Measurements from ENCODE around the gene STN1. TPM values are rescaled to one million over a fixed set of nuclear protein-coding genes. Genes with fewer than 3 reads are reported as not detected.
A peak's percentile ranks its signal among the peaks of the same experiment; 100 is the strongest.

Gene STN1, protein sequence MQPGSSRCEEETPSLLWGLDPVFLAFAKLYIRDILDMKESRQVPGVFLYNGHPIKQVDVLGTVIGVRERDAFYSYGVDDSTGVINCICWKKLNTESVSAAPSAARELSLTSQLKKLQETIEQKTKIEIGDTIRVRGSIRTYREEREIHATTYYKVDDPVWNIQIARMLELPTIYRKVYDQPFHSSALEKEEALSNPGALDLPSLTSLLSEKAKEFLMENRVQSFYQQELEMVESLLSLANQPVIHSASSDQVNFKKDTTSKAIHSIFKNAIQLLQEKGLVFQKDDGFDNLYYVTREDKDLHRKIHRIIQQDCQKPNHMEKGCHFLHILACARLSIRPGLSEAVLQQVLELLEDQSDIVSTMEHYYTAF
- 10 to 100 TPM; 16.6 to 18.3 TPM for total RNA-seq

DNA sequence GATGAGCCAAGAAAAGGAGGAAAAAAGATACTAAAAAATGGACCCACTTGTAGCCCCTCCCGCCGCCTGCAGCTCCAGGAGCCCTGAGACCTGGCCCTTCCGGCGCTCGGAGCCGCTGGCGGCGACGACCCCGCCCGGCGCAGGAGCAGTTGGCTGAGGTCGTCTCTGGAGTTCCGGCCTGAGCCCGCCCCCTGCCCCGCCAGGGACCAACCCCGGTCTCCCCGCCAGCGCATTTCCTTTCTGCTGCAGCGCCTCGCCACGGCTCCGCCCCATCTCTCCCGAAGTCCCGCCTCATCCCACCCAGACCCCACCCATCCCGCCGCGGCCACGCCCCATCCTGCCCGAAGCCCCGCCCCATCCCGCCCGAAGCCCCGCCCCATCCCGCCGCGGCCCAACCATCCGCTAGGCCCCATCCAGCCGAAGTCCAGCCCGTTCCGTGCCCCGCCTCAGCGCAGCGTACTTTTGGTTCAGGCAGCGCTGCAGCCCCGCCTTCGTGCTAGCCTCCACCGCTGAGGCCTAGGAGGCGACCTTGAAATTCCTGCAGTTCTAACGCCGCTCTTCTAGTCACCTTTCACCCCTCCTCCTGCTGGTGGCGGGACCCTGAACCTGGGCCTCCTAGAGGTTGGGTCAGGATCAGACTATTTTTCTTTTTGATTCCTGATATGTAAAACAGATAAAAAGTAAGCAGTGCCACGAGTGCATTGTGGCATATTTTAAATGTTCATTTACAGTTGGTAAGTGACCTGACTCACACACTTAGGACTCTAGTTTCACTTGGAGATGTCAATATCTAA lies at the start of gene STN1:
Gene STN1 (minus strand): TSS at position 132 of the 794 bp plus-strand sequence. CDS start 590 bp downstream, outside the sequence.
- TF ChIP-seq, protein P1, sequence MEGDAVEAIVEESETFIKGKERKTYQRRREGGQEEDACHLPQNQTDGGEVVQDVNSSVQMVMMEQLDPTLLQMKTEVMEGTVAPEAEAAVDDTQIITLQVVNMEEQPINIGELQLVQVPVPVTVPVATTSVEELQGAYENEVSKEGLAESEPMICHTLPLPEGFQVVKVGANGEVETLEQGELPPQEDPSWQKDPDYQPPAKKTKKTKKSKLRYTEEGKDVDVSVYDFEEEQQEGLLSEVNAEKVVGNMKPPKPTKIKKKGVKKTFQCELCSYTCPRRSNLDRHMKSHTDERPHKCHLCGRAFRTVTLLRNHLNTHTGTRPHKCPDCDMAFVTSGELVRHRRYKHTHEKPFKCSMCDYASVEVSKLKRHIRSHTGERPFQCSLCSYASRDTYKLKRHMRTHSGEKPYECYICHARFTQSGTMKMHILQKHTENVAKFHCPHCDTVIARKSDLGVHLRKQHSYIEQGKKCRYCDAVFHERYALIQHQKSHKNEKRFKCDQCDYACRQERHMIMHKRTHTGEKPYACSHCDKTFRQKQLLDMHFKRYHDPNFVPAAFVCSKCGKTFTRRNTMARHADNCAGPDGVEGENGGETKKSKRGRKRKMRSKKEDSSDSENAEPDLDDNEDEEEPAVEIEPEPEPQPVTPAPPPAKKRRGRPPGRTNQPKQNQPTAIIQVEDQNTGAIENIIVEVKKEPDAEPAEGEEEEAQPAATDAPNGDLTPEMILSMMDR (IDR thresholded peaks at IDR 0.05): no peak

DNA sequence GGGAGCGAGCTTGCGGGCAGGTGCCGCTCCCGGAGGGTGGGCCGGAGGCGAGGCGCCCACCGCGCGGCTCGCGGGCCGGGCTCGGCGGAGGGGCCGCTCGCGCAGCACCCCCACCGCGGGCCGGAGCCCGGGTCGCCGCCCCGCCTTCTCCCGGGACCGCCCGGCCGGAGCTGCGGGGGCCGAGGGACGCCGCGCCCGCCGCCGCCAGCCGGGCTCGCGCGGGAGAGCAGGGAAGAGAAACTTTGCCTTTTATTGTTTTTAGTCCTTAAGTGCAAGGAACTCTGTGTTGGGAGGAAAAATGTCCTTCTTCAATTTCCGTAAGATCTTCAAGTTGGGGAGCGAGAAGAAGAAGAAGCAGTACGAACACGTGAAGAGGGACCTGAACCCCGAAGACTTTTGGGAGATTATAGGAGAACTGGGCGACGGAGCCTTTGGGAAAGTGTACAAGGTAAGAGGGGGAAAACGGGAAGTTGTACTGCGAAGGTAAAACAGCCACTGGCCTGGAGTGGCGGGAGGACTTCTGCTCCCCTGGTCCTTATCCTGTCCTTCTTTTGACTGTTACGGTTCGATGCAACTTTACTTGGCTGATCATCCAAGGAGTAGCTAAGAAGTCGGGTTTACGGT lies 49.6 kb upstream of the STN1 start:
- peak; percentile 50 for DNase-seq
- H3K27me3 ChIP-seq: no peaks in the 10 kb centered on the region
- intact Hi-C loops (cut with DNase I): loop anchor here (5.0 kb wide), 1 partner anchor 150 kb away; no protein-coding TSS in a partner anchor
- H3K9me3 ChIP-seq: no peaks in the 10 kb centered on the region
- peaks cover 3% of the 10 kb centered on the region for H3K4me1 ChIP-seq
- peak overlapping the region; percentile 77 for H3K4me3 ChIP-seq
- H3K36me3 ChIP-seq: no peaks in the 10 kb centered on the region
- peak overlapping the region; percentile 98 to 99 for H3K9ac ChIP-seq (ENCODE audit: low read depth in 2 of 2, low read length in 2 of 2)
- TF ChIP-seq, protein P1 (IDR thresholded peaks at IDR 0.05): no peak
- H3K27ac ChIP-seq: peak overlapping the region; percentile 90

More for the DNA sequence above, at the start of gene STN1:
- no peaks in the 10 kb centered on the region for H3K27me3 ChIP-seq
- peak within 1 kb of the TSS; percentile 64 for H3K4me3 ChIP-seq
- H3K36me3 ChIP-seq: no peaks in the 10 kb centered on the region
- H3K27ac ChIP-seq: peak within 1 kb of the TSS; percentile 98
- H3K9me3 ChIP-seq: no peaks in the 10 kb centered on the region
- DNase-seq: peak; percentile 97
- H3K9ac ChIP-seq (ENCODE audit: low read depth in 2 of 2, low read length in 2 of 2): peak within 1 kb of the TSS; percentile 86 to 96
- intact Hi-C loops (cut with DNase I): no loop called here
- H3K4me1 ChIP-seq: peaks cover 5% of the 10 kb centered on the region

DNA sequence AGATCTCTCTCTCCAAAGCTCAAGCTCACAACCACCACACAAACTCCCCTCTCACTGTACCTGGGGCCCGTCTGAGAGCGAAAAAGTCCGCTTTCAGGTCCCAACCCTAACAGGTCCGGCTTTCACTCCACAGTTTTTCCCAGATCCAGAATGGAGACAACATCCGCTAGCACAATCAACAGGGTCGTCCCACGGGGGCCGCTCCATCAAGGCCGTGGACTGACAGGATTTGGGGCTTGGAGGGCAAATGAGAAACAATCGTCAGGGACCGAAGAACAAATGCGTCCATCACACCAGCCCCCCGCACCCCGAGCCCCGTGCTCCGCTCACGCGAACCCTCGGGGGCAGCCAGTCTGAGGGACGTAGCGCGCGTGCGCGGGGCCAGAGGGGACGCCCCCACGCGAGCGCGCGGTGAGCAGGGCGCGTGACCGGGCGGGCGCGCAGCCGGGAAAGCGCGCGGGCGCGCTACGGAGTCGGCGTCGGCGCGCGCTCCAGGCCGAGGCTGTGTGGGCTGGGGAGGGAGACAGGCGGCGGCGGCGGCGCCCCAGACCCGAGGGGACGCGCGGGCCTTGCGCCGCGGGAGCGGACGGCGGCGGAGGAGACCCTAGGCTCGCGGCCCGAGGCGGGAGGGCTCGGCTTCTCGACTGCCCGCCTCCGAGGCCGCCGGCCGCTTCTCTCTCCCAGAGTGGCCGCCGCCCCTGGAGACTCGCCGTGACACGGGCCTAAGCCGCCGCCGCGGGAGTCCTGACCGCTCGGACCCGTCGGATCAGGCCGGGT lies 48.9 kb upstream of the STN1 start, which contains the start of gene SLK:
Gene SLK (plus strand): TSS at position 470 of the 777 bp plus-strand sequence. CDS start 606 bp downstream, outside the sequence.
- Histone ChIP-seq H3K36me3 (no peaks in the 10 kb centered on the region), H3K9ac (ENCODE audit: low read depth in 2 of 2, low read length in 2 of 2) (peak within 1 kb of the TSS; percentile 99), H3K27ac (peak within 1 kb of the TSS; percentile 90), H3K27me3 (no peaks in the 10 kb centered on the region), H3K4me3 (peak within 1 kb of the TSS; percentile 77), H3K9me3 (no peaks in the 10 kb centered on the region), H3K4me1 (peaks cover 3% of the 10 kb centered on the region)
- intact Hi-C loops (cut with DNase I): loop anchor here (5.0 kb wide), 1 partner anchor 150 kb away; no protein-coding TSS in a partner anchor
- TF ChIP-seq, protein P1 (IDR thresholded peaks at IDR 0.05): no peak
- peak; percentile 86 for DNase-seq

DNA sequence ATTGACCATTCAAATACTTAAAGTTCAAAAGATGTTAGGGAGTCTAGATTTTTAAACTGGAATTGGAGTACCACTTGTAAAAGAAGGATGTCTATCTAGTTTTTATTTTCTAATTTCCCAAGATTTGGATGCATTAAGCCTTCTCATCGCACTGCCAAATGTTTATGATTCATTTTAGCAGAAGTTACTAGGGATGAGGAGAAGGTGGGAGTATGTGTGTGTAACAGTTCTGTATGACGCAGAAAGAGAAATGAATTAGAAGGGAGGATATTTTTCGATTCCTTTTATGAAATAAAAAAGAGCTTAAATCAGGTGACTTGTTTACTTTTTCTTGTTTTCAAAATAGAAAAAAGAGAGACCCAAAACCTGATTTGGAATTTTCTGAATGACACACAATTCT lies 42.1 kb upstream of the STN1 start:
- Histone ChIP-seq H3K4me1 (no peaks in the 10 kb centered on the region), H3K4me3 (no peak overlapping the region), H3K27ac (no peak overlapping the region), H3K27me3 (no peaks in the 10 kb centered on the region), H3K9ac (ENCODE audit: low read depth in 2 of 2, low read length in 2 of 2) (no peak overlapping the region), H3K36me3 (no peaks in the 10 kb centered on the region), H3K9me3 (no peaks in the 10 kb centered on the region)
- no peak for DNase-seq
- intact Hi-C loops (cut with DNase I): no loop called here
- TF ChIP-seq, protein P1 (IDR thresholded peaks at IDR 0.05): no peak

All from colonic mucosa (tissue), 4 donors.